Raji (cell line): ENCODE measurements around the gene SIGLEC11.
A peak's percentile ranks its signal among the peaks of the same experiment; 100 is the strongest.

Source experiments
- POLR2A ChIP-seq: IDR thresholded peaks from 2 replicates; pipeline ENCODE4 v1.6.1; 2011; ENCODE audit warnings: low read depth, low read length, control low read depth; ENCODE audit not compliant: insufficient read depth

Gene SIGLEC11

GRCh38 chr19:49937750-49938381 lies 23.1 kb downstream of the SIGLEC11 start:
- TF ChIP-seq POLR2A: no peak

- no peak for TF ChIP-seq POLR2A
Observed at GRCh38 chr19:49936549-49936948, 24.4 kb downstream of the SIGLEC11 start.

- TF ChIP-seq POLR2A: no peak
Observed at GRCh38 chr19:49933643-49934042, 27.3 kb downstream of the SIGLEC11 start.

- no peak for TF ChIP-seq POLR2A
Observed at GRCh38 chr19:49932731-49933131, 28.2 kb downstream of the SIGLEC11 start.

- TF ChIP-seq POLR2A: no peak
Observed at GRCh38 chr19:49932041-49932451, 28.9 kb downstream of the SIGLEC11 start.

GRCh38 chr19:49931293-49932040 lies 29.5 kb downstream of the SIGLEC11 start:
- TF ChIP-seq POLR2A: no peak

GRCh38 chr19:49930483-49931011 lies 30.4 kb downstream of the SIGLEC11 start:
- no peak for TF ChIP-seq POLR2A

- peak; percentile 99 for TF ChIP-seq POLR2A
Observed at GRCh38 chr19:49929611-49930482, 31.1 kb downstream of the SIGLEC11 start.

GRCh38 chr19:49929121-49929610 lies 31.8 kb downstream of the SIGLEC11 start, which contains the start of the genes ATF5 and NUP62:
TSS of gene ATF5 (plus strand) at chr19:49929205. CDS start at chr19:49930851, 1,646 bp downstream.
TSS of gene NUP62 (minus strand) at chr19:49929504. CDS start at chr19:49909807, 19,697 bp downstream.
- TF ChIP-seq POLR2A: no peak

GRCh38 chr19:49927526-49928264 lies 33.3 kb downstream of the SIGLEC11 start:
- no peak for TF ChIP-seq POLR2A

GRCh38 chr19:49926515-49926914 lies 34.5 kb downstream of the SIGLEC11 start:
- no peak for TF ChIP-seq POLR2A

- TF ChIP-seq POLR2A: no peak
Observed at GRCh38 chr19:49925486-49925885, 35.5 kb downstream of the SIGLEC11 start.

GRCh38 chr19:49924004-49924880 lies 36.7 kb downstream of the SIGLEC11 start:
- TF ChIP-seq POLR2A: no peak
